Smooth muscle cell (in vitro differentiated cells): ENCODE measurements around the gene ARX. TPM values are rescaled to one million over a fixed set of nuclear protein-coding genes. Genes with fewer than 3 reads are reported as not detected.

ENCODE experiments used
- DNase-seq: peaks from one replicate; lab custom pipeline; 2025; ENCODE audit not compliant: unreplicated experiment; lab: John Stamatoyannopoulos, UW
- H2AFZ ChIP-seq: fragments of 200-600 bp; sonication (generic); 2 replicates; pipeline ENCODE4 v1.6.0; 2016; ENCODE audit warnings: antibody characterized with exemption, low read depth, mild to moderate bottlenecking
- H3F3A ChIP-seq: fragments of 200-600 bp; sonication (generic); 2 replicates; pipeline ENCODE4 v1.6.0; 2017; ENCODE audit warnings: antibody characterized with exemption, low read depth
- H3K27ac ChIP-seq: fragments of 200-600 bp; sonication (generic); 2 replicates; pipeline ENCODE4 v1.5.1; 2016; ENCODE audit warnings: low read depth, mild to moderate bottlenecking
- H3K27me3 ChIP-seq: fragments of 200-600 bp; sonication (generic); 2 replicates; pipeline ENCODE4 v1.6.1; 2016; ENCODE audit warnings: low read depth, mild to moderate bottlenecking
- H3K36me3 ChIP-seq: fragments of 200-600 bp; sonication (generic); 2 replicates; pipeline ENCODE4 v1.5.1; 2016; ENCODE audit warnings: low read depth
- H3K4me1 ChIP-seq: fragments of 200-600 bp; sonication (generic); 2 replicates; pipeline ENCODE4 v1.5.1; 2016; ENCODE audit warnings: low read depth
- H3K4me2 ChIP-seq: fragments of 200-600 bp; sonication (generic); 2 replicates; pipeline ENCODE4 v1.6.0; 2016; ENCODE audit warnings: mild to moderate bottlenecking
- H3K4me3 ChIP-seq: fragments of 200-600 bp; sonication (generic); 2 replicates; pipeline ENCODE4 v1.5.1; 2016; ENCODE audit warnings: mild to moderate bottlenecking
- H3K79me2 ChIP-seq: fragments of 200-600 bp; sonication (generic); 2 replicates; pipeline ENCODE4 v1.6.0; 2016; ENCODE audit warnings: low read depth, mild to moderate bottlenecking
- H3K9ac ChIP-seq: fragments of 200-600 bp; sonication (generic); 2 replicates; pipeline ENCODE4 v1.6.0; 2016; ENCODE audit warnings: low read depth
- H3K9me3 ChIP-seq: fragments of 200-600 bp; sonication (generic); replicated peaks from 2 replicates; pipeline ENCODE4 v1.5.1; 2016; ENCODE audit warnings: low read depth
- H4K20me1 ChIP-seq: fragments of 200-600 bp; sonication (generic); 2 replicates; pipeline ENCODE4 v1.6.0; 2016; ENCODE audit warnings: low read depth
- WGBS: methylation state at CpG from one replicate; pipeline ENCODE4 v1.1.7; 2016; ENCODE audit warnings: low lambda C conversion rate; 5-methylcytosine and 5-hydroxymethylcytosine counted together
- polyA plus RNA-seq: library from polyadenylated mRNA; unstranded; fragments of >200 nt; fragmentation: Nextera tagmentation; extraction: Ambion mirVana; gene quantifications from 2 replicates; pipeline ENCODE4 v1.2.1, GENCODE V29; 2016
- total RNA-seq: library from RNA; depleted of rRNA; stranded (reverse); fragments of >200 nt; gene quantifications from 2 replicates; pipeline ENCODE4 v1.2.3, GENCODE V29; 2014
- TF ChIP-seq, protein P1 (sequence below): fragments of 200-600 bp; sonication (generic); IDR thresholded peaks from 2 replicates; pipeline ENCODE4 v1.5.1; 2017; ENCODE audit warnings: borderline replicate concordance, mild to moderate bottlenecking, antibody characterized with exemption; ENCODE audit not compliant: insufficient read depth, poor library complexity, severe bottlenecking

ARX gene
- total and polyA plus RNA-seq, 2 experiments from 2014 or later: not detected

DNA sequence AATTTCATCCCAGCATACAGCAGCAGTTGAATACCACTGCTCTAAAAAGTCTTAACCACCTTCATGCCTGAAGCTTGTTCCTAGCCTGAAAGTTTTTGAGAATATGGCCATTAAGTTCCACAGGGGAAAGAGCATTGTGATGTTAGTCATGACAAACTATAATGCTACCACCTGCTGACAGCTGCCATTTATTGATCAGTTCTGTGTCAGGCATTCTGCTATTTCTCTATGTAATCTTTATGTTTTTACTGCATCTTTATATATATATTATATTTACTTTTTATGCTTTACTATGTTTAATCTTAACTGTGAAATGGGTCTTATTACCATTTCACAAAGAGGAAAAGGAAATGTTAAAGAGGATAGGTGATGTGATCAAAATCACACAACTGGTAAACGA, 54.0 kb downstream of the ARX start:
- H3K4me1 ChIP-seq: peaks cover 7% of the 10 kb centered on the region
- H3K4me3 ChIP-seq: no peak overlapping the region
- H3K27me3 ChIP-seq: no peaks in the 10 kb centered on the region
- H3K9ac ChIP-seq: no peak overlapping the region
- no peak overlapping the region for H3K27ac ChIP-seq
- WGBS: 83% methylated on average over 1 of the region's 1 CpG
- no peaks in the 10 kb centered on the region for H3K79me2 ChIP-seq
- no peaks in the 10 kb centered on the region for H3K36me3 ChIP-seq
- TF ChIP-seq, protein P1, sequence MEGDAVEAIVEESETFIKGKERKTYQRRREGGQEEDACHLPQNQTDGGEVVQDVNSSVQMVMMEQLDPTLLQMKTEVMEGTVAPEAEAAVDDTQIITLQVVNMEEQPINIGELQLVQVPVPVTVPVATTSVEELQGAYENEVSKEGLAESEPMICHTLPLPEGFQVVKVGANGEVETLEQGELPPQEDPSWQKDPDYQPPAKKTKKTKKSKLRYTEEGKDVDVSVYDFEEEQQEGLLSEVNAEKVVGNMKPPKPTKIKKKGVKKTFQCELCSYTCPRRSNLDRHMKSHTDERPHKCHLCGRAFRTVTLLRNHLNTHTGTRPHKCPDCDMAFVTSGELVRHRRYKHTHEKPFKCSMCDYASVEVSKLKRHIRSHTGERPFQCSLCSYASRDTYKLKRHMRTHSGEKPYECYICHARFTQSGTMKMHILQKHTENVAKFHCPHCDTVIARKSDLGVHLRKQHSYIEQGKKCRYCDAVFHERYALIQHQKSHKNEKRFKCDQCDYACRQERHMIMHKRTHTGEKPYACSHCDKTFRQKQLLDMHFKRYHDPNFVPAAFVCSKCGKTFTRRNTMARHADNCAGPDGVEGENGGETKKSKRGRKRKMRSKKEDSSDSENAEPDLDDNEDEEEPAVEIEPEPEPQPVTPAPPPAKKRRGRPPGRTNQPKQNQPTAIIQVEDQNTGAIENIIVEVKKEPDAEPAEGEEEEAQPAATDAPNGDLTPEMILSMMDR: no peak
- H2AFZ ChIP-seq: no peak overlapping the region
- no peaks in the 10 kb centered on the region for H3F3A ChIP-seq
- H3K4me2 ChIP-seq: no peak overlapping the region
- no peak for DNase-seq
- H4K20me1 ChIP-seq: no peaks in the 10 kb centered on the region
- no peaks in the 10 kb centered on the region for H3K9me3 ChIP-seq

DNA sequence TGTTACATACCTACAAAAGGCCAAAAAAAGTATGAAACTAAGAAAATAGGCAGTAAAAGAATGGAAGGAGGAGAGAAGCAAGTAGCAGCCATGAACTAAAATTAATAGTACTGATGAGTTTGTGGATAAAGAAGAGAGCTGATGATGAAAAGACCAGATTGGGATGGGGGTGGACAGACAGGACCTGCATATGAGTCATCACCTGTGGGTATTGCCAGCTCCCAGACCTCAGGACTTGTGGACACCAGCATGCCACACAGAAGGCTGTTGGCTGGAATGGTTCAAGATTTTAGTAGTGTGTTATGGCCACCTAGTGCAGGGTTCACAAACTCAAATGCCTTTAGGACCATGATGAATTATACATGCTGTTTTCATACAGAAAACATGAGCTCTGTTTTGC, 58.9 kb downstream of the ARX start:
- DNase-seq: no peak
- no peaks in the 10 kb centered on the region for H3F3A ChIP-seq
- H3K4me1 ChIP-seq: peaks cover 8% of the 10 kb centered on the region
- no peak overlapping the region for H3K27ac ChIP-seq
- no peaks in the 10 kb centered on the region for H3K36me3 ChIP-seq
- H3K9me3 ChIP-seq: no peaks in the 10 kb centered on the region
- TF ChIP-seq, protein P1: no peak
- no peak overlapping the region for H3K4me2 ChIP-seq
- no peaks in the 10 kb centered on the region for H4K20me1 ChIP-seq
- H3K9ac ChIP-seq: no peak overlapping the region
- H3K27me3 ChIP-seq: no peaks in the 10 kb centered on the region
- no peak overlapping the region for H3K4me3 ChIP-seq
- H3K79me2 ChIP-seq: no peaks in the 10 kb centered on the region
- H2AFZ ChIP-seq: no peak overlapping the region

DNA sequence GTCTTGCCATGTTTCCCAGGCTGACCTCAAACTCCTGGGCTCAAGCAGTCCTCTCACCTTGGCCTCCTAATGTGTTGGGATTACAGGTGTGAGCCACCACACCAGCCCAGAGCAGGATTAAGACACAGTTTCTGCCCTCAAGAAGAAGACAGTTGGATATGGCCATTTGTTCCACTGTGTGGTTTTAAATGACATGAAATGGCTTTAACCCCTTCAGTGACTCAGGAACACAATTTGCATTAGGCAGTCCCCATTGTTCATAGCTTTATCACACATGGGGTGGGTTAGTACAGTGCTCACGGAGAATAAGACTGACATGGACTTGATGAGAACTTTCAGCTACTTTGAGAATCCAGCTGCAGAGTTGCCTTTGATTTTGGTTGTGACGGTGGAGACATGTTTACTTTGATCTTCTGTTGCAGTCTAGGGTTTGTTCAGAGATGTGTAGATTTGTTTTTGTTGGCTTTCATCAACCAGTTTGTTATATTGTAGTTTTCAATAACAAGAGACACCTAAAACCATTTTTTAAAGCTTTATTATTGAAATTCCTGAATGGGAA, 60.3 kb downstream of the ARX start:
- TF ChIP-seq, protein P1: no peak
- H4K20me1 ChIP-seq: no peaks in the 10 kb centered on the region
- H3K4me1 ChIP-seq: peaks cover 12% of the 10 kb centered on the region
- DNase-seq: no peak
- no peaks in the 10 kb centered on the region for H3K79me2 ChIP-seq
- no peak overlapping the region for H2AFZ ChIP-seq
- H3F3A ChIP-seq: no peaks in the 10 kb centered on the region
- H3K36me3 ChIP-seq: no peaks in the 10 kb centered on the region
- no peak overlapping the region for H3K4me2 ChIP-seq
- H3K27ac ChIP-seq: no peak overlapping the region
- H3K4me3 ChIP-seq: no peak overlapping the region
- no peaks in the 10 kb centered on the region for H3K9me3 ChIP-seq
- no peaks in the 10 kb centered on the region for H3K27me3 ChIP-seq
- no peak overlapping the region for H3K9ac ChIP-seq
- 96% methylated on average over 2 of the region's 2 CpGs for WGBS

DNA sequence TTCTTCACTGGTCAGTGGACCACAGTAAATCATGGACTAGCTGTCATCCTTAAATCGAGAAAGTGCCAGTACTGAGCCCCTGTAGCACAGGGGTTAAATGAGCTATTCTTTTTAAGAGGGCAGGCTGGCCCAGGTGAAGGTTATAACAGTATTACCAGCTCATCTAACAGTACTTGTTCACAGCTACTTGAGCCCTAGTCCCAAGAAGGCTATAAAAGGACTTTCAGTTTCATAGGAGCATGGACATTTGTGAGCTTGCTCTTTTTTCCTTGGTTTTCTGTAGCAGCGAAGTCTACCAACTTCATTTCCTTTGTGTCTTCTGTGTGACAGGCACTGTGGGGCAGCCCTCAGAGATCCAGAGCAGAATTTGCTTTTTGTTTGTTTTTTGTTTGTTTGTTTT, 61.0 kb downstream of the ARX start:
- no peaks in the 10 kb centered on the region for H3K79me2 ChIP-seq
- 97% methylated on average over 2 of the region's 2 CpGs for WGBS
- H3K4me1 ChIP-seq: peaks cover 12% of the 10 kb centered on the region
- H3K36me3 ChIP-seq: no peaks in the 10 kb centered on the region
- H2AFZ ChIP-seq: no peak overlapping the region
- TF ChIP-seq, protein P1: no peak
- DNase-seq: no peak
- no peaks in the 10 kb centered on the region for H3F3A ChIP-seq
- no peak overlapping the region for H3K27ac ChIP-seq
- no peak overlapping the region for H3K4me3 ChIP-seq
- no peak overlapping the region for H3K9ac ChIP-seq
- no peaks in the 10 kb centered on the region for H3K9me3 ChIP-seq
- H3K4me2 ChIP-seq: no peak overlapping the region
- H4K20me1 ChIP-seq: no peaks in the 10 kb centered on the region
- H3K27me3 ChIP-seq: no peaks in the 10 kb centered on the region
